ENCODE data around the gene ID1.

DNA sequence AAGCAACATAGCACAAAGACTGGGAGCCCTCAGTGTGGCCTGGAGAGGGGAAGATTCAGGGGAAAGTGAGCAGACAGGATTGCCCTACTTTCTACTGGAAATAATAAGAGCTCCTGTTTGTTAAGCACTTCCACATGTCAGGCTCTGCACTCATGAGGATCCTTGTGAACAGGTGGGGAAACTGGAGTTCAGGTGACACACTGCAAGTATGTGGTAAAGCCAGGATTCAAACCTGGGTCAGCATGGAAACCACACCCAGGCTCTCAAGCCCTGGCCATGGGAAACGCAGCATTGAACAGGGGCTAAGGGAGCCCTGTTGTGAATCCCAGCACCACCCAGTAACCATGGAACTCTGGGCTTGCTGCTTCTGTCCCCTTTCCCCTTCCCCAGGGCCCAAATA is 42.8 kb upstream of the ID1 start:
- TF ChIP-seq POLR2AphosphoS5 (IDR thresholded peaks at IDR 0.05; ENCODE audit: borderline replicate concordance, low read depth, low read length): no peak
- no peak for TF ChIP-seq FOXP2 (optimal IDR thresholded peaks at IDR 0.05; ENCODE audit: control extremely low read depth, extremely low read length, insufficient read depth)
- TF ChIP-seq EZH2 (IDR thresholded peaks at IDR 0.05): no peak
